Esophagus muscularis mucosa (tissue), 3 donors: ENCODE results near the gene TBCEL.

Source experiments
- CTCF ChIP-seq, 3 experiments: fragments of 200-600 bp in 2 of 3; fragments of 450-650 bp in 1 of 3; sonication (generic) in 2 of 3; IDR thresholded peaks; one replicate each; pipeline ENCODE4 v1.5.1; 2017 to 2019; ENCODE audit warnings: antibody characterized with exemption in 3 of 3, mild to moderate bottlenecking in 2 of 3, moderate library complexity in 1 of 3
- POLR2A ChIP-seq: fragments of 450-650 bp; IDR thresholded peaks from one replicate; pipeline ENCODE4 v1.6.1; 2017; ENCODE audit warnings: antibody characterized with exemption, moderate library complexity, mild to moderate bottlenecking, low read depth
- POLR2AphosphoS5 ChIP-seq, 2 donors: sonication (generic); formaldehyde crosslinking; IDR thresholded peaks; one replicate each; pipeline ENCODE4 v1.6.1; 2017; ENCODE audit warnings: antibody characterized with exemption in 2 of 2

DNA sequence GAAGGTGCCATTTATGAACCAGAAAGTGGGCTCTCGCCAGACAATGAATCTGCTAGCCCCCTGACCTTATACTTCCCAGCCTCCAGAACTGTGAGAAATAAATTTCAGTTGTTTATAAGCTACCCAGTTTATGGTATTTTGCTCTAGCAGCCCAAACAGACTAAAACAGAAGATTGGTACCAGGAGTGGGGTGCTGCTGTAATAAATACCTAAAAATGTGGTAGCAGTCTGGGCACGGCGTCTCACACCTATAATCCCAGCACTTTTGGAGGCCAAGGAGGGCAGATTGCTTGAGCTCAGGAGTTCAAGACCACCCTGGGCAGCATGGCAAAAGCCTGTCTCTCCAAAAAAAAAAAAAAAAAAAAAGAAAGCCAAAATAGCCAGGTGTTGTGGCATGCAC is 98.4 kb downstream of the TBCEL start:
- no peak for TF ChIP-seq CTCF (IDR thresholded peaks at IDR 0.05)
- TF ChIP-seq POLR2AphosphoS5 (IDR thresholded peaks at IDR 0.05): no peak
- TF ChIP-seq POLR2A: no peak
